Activated naive CD4-positive, alpha-beta T cell treated with anti-CD3 and anti-CD28 coated beads, Interleukin-2, amount 50 U/mL, for 72 hours (primary cell): Measurements from ENCODE around the gene SUPT4H1. TPM values are rescaled to one million over a fixed set of nuclear protein-coding genes. Genes with fewer than 3 reads are reported as not detected.
"Not testable (repeated sequence)": the region's sequence is repeated elsewhere in the genome, so short reads cannot be mapped to it uniquely, and the experiment has no call there.

Experiments used
- ATAC-seq, 2 donors: fragments of 150-1000 bp; cut with Tn5 transposase; 2 replicates each; pipeline ENCODE4 v1.10.0; 2021; ENCODE audit warnings: mild to moderate bottlenecking in 2 of 2, moderate library complexity in 2 of 2
- DNase-seq, 2 donors: peaks; one replicate each; pipeline ENCODE4 v3.0.0; 2021 to 2022; ENCODE audit warnings: low spot score in 2 of 2
- H3K27ac Mint-ChIP-seq, 2 donors: one replicate each; pipeline ENCODE4 v1.8.0; 2022; ENCODE audit warnings: mild to moderate bottlenecking in 2 of 2, mixed read lengths in 2 of 2
- H3K36me3 Mint-ChIP-seq, 2 donors: one replicate each; pipeline ENCODE4 v1.8.0; 2022; ENCODE audit warnings: mixed read lengths in 2 of 2
- H3K9me3 Mint-ChIP-seq, 2 donors: one replicate each; pipeline ENCODE4 v1.8.0; 2022; ENCODE audit warnings: mixed read lengths in 2 of 2
- total RNA-seq, 2 donors: library from RNA; stranded (reverse); gene quantifications; one replicate each; pipeline ENCODE4 v1.2.3, GENCODE V29; 2022

The SUPT4H1 gene
- 100 to 1,000 TPM; 105 to 141 TPM for total RNA-seq

- H3K9me3 Mint-ChIP-seq: no peaks in the 10 kb centered on the region
- peaks cover 41 to 49% of the 10 kb centered on the region in 2 donors for H3K36me3 Mint-ChIP-seq
- DNase-seq (peak; percentile 85 to 95), ATAC-seq (peak; percentile 91 to 93)
- H3K27ac Mint-ChIP-seq: peak within 1 kb of the TSS; percentile 93 to 99
Observed at GRCh38 chr17:58351831-58352595, at the start of gene SUPT4H1. Gene SUPT4H1, minus strand, starts transcription at chr17:58352201. Its CDS starts 66 bp downstream, at chr17:58352135.

- Mint-ChIP-seq H3K36me3 (no peaks in the 10 kb centered on the region), H3K27ac (no peak overlapping the region), H3K9me3 (no peaks in the 10 kb centered on the region)
- DNase-seq (no peak), ATAC-seq (no peak)
Observed at GRCh38 chr17:58401287-58401686, 49.3 kb upstream of the SUPT4H1 start.

- no peak for DNase-seq
- H3K9me3 Mint-ChIP-seq: no peaks in the 10 kb centered on the region
- H3K27ac Mint-ChIP-seq: no peak overlapping the region
- H3K36me3 Mint-ChIP-seq: no peaks in the 10 kb centered on the region
- no peak for ATAC-seq
Observed at GRCh38 chr17:58400826-58401225, 48.8 kb upstream of the SUPT4H1 start.

GRCh38 chr17:58399974-58400373 lies 48.0 kb upstream of the SUPT4H1 start:
- Mint-ChIP-seq H3K27ac (no peak overlapping the region), H3K9me3 (no peaks in the 10 kb centered on the region), H3K36me3 (no peaks in the 10 kb centered on the region)
- no peak for DNase-seq
- ATAC-seq: peak; percentile 55 to 58

- DNase-seq: no peak
- no peaks in the 10 kb centered on the region for H3K36me3 Mint-ChIP-seq
- no peaks in the 10 kb centered on the region for H3K9me3 Mint-ChIP-seq
- H3K27ac Mint-ChIP-seq: no peak overlapping the region
- no peak for ATAC-seq
Observed at GRCh38 chr17:58398574-58399266, 46.7 kb upstream of the SUPT4H1 start.

- H3K27ac Mint-ChIP-seq, H3K36me3 Mint-ChIP-seq, H3K9me3 Mint-ChIP-seq, ATAC-seq, DNase-seq: not testable (repeated sequence)
Observed at GRCh38 chr17:58397421-58397820, 45.4 kb upstream of the SUPT4H1 start.

GRCh38 chr17:58396173-58396572 lies 44.2 kb upstream of the SUPT4H1 start:
- ATAC-seq: no peak
- Mint-ChIP-seq H3K36me3 (no peaks in the 10 kb centered on the region), H3K27ac (no peak overlapping the region), H3K9me3 (no peaks in the 10 kb centered on the region)
- DNase-seq: no peak

- H3K9me3 Mint-ChIP-seq: no peaks in the 10 kb centered on the region
- ATAC-seq (no peak), DNase-seq (no peak)
- H3K27ac Mint-ChIP-seq: no peak overlapping the region
- no peaks in the 10 kb centered on the region for H3K36me3 Mint-ChIP-seq
Observed at GRCh38 chr17:58394534-58395223, 42.7 kb upstream of the SUPT4H1 start.

- Mint-ChIP-seq H3K36me3 (no peaks in the 10 kb centered on the region), H3K27ac (peak overlapping the region in 1 of 2 donors; percentile 52), H3K9me3 (no peaks in the 10 kb centered on the region)
- no peak for DNase-seq
- no peak for ATAC-seq
Observed at GRCh38 chr17:58391302-58391984, 39.4 kb upstream of the SUPT4H1 start.

- Mint-ChIP-seq H3K36me3 (no peaks in the 10 kb centered on the region), H3K9me3 (no peaks in the 10 kb centered on the region), H3K27ac (no peak overlapping the region)
- ATAC-seq: no peak
- DNase-seq: no peak
Observed at GRCh38 chr17:58390884-58391283, 38.9 kb upstream of the SUPT4H1 start.

GRCh38 chr17:58388302-58389190 lies 36.5 kb upstream of the SUPT4H1 start:
- DNase-seq (no peak), ATAC-seq (no peak)
- H3K27ac Mint-ChIP-seq: peak overlapping the region in 1 of 2 donors; percentile 75
- H3K9me3 Mint-ChIP-seq: no peaks in the 10 kb centered on the region
- no peaks in the 10 kb centered on the region for H3K36me3 Mint-ChIP-seq

- H3K27ac Mint-ChIP-seq: peak overlapping the region in 1 of 2 donors; percentile 75
- H3K9me3 Mint-ChIP-seq: no peaks in the 10 kb centered on the region
- DNase-seq (no peak), ATAC-seq (peak; percentile 37 to 85)
- no peaks in the 10 kb centered on the region for H3K36me3 Mint-ChIP-seq
Observed at GRCh38 chr17:58387834-58388233, 35.8 kb upstream of the SUPT4H1 start.

GRCh38 chr17:58386708-58387107 lies 34.7 kb upstream of the SUPT4H1 start:
- ATAC-seq (no peak), DNase-seq (no peak)
- Mint-ChIP-seq H3K27ac (no peak overlapping the region), H3K9me3 (no peaks in the 10 kb centered on the region), H3K36me3 (no peaks in the 10 kb centered on the region)

- H3K36me3 Mint-ChIP-seq: no peaks in the 10 kb centered on the region
- H3K9me3 Mint-ChIP-seq: no peaks in the 10 kb centered on the region
- no peak for ATAC-seq
- no peak overlapping the region for H3K27ac Mint-ChIP-seq
- DNase-seq: no peak
Observed at GRCh38 chr17:58385359-58385899, 33.4 kb upstream of the SUPT4H1 start.

GRCh38 chr17:58384897-58385296 lies 32.9 kb upstream of the SUPT4H1 start:
- ATAC-seq (no peak), DNase-seq (no peak)
- no peak overlapping the region for H3K27ac Mint-ChIP-seq
- H3K9me3 Mint-ChIP-seq: no peaks in the 10 kb centered on the region
- no peaks in the 10 kb centered on the region for H3K36me3 Mint-ChIP-seq
